Muscle layer of colon (tissue), 2 donors: ENCODE measurements around the gene LCT.
A peak's percentile ranks its signal among the peaks of the same experiment; 100 is the strongest.

ENCODE experiments used
- H3K27ac ChIP-seq: one replicate; pipeline ENCODE4 v1.7.0; 2013; ENCODE audit warnings: low read depth, mild to moderate bottlenecking, low read length, moderate library complexity
- H3K27me3 ChIP-seq, 2 donors: one replicate each; pipeline ENCODE4 v1.7.0; 2013; ENCODE audit warnings: low read length in 2 of 2, mild to moderate bottlenecking in 2 of 2; ENCODE audit not compliant: insufficient read depth in 2 of 2, control insufficient read depth in 1 of 2
- H3K36me3 ChIP-seq: one replicate; pipeline ENCODE4 v1.7.0; 2013; ENCODE audit warnings: mild to moderate bottlenecking, low read length; ENCODE audit not compliant: insufficient read depth
- H3K4me1 ChIP-seq: one replicate; pipeline ENCODE4 v1.7.0; 2013; ENCODE audit warnings: mild to moderate bottlenecking, low read length; ENCODE audit not compliant: insufficient read depth
- H3K4me3 ChIP-seq, 2 donors: one replicate each; pipeline ENCODE4 v1.7.0; 2013; ENCODE audit warnings: low read length in 2 of 2, low read depth in 1 of 2, mild to moderate bottlenecking in 1 of 2, moderate library complexity in 1 of 2
- H3K9ac ChIP-seq: one replicate; pipeline ENCODE4 v1.7.0; 2013; ENCODE audit warnings: low read length
- H3K9me3 ChIP-seq: one replicate; pipeline ENCODE4 v1.7.0; 2013; ENCODE audit warnings: mild to moderate bottlenecking, low read length
- donor health status: abdominal sarcoma.
- donor health status: Adenocarcinoma of cecum.

The LCT gene

DNA sequence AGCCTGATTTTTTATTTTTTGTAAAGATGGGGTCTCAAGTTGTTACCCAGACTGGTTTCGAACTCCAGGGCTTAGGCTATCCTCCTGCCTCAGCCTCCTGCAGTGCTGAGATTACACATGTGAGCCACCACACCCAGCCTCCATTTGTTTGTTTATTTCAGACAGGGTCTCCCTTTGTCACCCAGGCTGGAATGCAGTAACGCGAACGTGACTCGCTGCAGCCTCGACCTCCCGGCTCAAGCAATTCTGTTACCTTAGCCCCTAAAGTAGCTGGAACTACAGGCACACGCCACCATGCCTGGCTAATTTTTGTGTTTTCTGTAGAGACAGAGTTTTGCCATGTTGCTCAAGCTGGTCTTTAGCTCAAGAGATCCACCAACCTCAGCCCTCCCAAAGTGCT, 68.1 kb downstream of the LCT start:
- Histone ChIP-seq H3K4me1 (no peaks in the 10 kb centered on the region), H3K9me3 (no peaks in the 10 kb centered on the region), H3K4me3 (no peak overlapping the region), H3K9ac (no peak overlapping the region), H3K27ac (no peak overlapping the region), H3K27me3 (no peaks in the 10 kb centered on the region), H3K36me3 (peaks cover 59% of the 10 kb centered on the region)

DNA sequence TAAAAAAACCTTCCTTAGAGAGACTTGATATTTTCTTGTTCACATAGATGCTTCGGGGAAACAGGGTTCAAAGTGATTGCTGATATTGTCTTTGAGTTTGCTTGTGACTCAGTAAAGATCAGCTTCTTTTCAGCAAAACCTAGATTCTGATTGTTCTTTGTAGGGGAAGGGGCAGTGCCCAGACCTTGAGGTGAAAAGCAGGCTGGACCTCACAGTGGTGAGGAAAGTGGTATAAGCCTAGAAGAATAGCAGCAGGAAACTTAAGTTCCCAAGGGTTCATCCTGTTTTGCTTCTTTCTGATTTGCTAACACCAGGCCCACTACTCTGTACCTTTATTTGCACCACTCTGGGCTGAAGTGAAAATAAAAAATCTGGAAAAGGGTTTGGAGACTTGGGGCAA, 74.5 kb downstream of the LCT start:
- Histone ChIP-seq H3K4me3 (no peak overlapping the region), H3K36me3 (peaks cover 36% of the 10 kb centered on the region), H3K9ac (no peak overlapping the region), H3K27me3 (no peaks in the 10 kb centered on the region), H3K27ac (no peak overlapping the region), H3K9me3 (no peaks in the 10 kb centered on the region), H3K4me1 (no peaks in the 10 kb centered on the region)

DNA sequence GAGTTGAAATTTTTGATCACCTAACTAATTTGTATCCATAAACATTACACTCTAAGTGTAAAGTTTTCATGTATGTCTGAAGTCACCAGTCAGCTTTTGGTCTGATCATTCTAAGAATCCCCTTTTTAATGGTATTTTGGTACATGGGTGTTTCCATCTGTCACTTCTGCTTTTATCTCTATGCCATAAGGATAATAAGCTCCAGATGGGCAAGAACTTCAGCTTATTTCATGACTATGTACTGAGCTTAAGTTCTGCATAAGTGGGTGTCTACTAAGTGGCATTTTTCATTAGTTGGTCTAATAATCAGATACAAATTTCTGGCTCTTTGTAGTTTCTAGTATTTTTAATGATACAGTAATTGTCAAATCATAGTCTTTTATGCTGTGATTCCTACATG, 75.0 kb downstream of the LCT start:
- Histone ChIP-seq H3K4me1 (no peaks in the 10 kb centered on the region), H3K4me3 (no peak overlapping the region), H3K27me3 (no peaks in the 10 kb centered on the region), H3K9ac (no peak overlapping the region), H3K9me3 (no peaks in the 10 kb centered on the region), H3K27ac (no peak overlapping the region), H3K36me3 (peaks cover 35% of the 10 kb centered on the region)

DNA sequence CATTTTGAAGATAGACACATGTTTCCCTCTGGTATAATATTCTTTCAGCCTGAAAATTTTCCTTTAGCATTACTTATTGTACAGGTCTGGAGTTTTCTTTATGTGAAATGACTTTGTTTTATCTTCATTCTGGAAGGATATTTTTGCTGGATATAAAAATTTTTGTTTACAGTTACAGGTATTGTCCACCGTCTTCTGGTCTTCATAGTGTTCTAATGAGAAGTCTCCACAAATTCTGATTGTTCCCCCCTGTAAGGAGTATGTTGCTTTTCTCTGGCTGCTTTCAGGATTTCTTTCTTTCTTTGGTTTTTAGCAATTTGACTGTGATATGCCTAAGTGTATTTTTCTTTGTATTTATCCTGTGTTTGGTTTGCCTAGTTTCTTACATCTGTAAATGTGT, 80.3 kb downstream of the LCT start:
- Histone ChIP-seq H3K4me1 (no peaks in the 10 kb centered on the region), H3K27ac (no peak overlapping the region), H3K4me3 (no peak overlapping the region), H3K27me3 (no peaks in the 10 kb centered on the region), H3K9me3 (peaks cover 4% of the 10 kb centered on the region), H3K9ac (no peak overlapping the region), H3K36me3 (peaks cover 52% of the 10 kb centered on the region)

DNA sequence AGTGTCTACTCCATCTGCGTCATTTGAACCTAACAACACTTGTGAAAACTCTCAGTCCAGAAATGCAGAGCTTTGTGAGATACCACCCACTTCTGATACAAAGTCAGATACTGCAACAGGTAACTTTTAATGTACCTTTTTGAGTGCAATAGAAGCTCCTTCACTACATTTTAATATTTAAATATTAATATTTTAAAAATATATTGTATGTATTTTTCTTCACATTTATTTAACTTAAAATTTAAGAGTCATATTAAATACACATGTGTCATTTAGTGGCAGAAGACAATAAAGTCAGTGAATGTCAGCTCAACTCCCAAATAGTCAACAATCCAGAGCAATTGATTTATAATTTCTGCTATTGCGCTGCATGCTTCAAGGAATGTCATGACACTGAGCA, 81.4 kb downstream of the LCT start:
- Histone ChIP-seq H3K9me3 (peaks cover 4% of the 10 kb centered on the region), H3K27me3 (no peaks in the 10 kb centered on the region), H3K36me3 (peaks cover 52% of the 10 kb centered on the region), H3K9ac (no peak overlapping the region), H3K4me1 (no peaks in the 10 kb centered on the region), H3K27ac (no peak overlapping the region), H3K4me3 (no peak overlapping the region)

GRCh38 chr2:135745545-135745944, 91.4 kb downstream of the LCT start:
- Histone ChIP-seq H3K27ac (no peak overlapping the region), H3K27me3 (no peaks in the 10 kb centered on the region), H3K4me1 (peaks cover 29% of the 10 kb centered on the region), H3K9me3 (no peaks in the 10 kb centered on the region), H3K9ac (no peak overlapping the region), H3K36me3 (peaks cover 7% of the 10 kb centered on the region), H3K4me3 (no peak overlapping the region)

GRCh38 chr2:135744760-135745314, 92.1 kb downstream of the LCT start:
- H3K4me3 ChIP-seq: no peak overlapping the region
- H3K36me3 ChIP-seq: peaks cover 3% of the 10 kb centered on the region
- no peaks in the 10 kb centered on the region for H3K9me3 ChIP-seq
- H3K27ac ChIP-seq: no peak overlapping the region
- peaks cover 29% of the 10 kb centered on the region for H3K4me1 ChIP-seq
- no peak overlapping the region for H3K9ac ChIP-seq
- H3K27me3 ChIP-seq: no peaks in the 10 kb centered on the region

DNA sequence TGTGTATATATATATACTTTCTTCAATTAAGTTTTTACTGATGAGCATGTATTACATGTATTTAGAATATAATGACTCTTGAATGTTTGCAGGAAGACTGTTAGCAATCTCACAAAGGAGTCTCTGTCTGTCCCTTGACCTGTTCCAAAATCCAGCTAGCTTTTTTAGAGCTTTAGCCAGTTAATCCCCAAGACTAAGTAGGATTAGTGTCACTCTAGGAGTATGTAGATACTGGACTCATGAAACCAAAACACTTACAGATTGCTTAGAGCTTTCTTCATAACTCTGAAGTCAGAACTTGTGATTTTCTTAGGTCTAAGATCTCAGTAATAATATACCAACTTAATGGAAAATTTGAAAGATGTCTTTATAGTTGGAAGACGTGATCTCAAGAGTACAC, 93.1 kb downstream of the LCT start:
- H3K4me1 ChIP-seq: peaks cover 29% of the 10 kb centered on the region
- no peak overlapping the region for H3K27ac ChIP-seq
- no peaks in the 10 kb centered on the region for H3K9me3 ChIP-seq
- no peaks in the 10 kb centered on the region for H3K27me3 ChIP-seq
- no peak overlapping the region for H3K4me3 ChIP-seq
- H3K9ac ChIP-seq: peak overlapping the region; percentile 75
- H3K36me3 ChIP-seq: no peaks in the 10 kb centered on the region

- Histone ChIP-seq H3K9me3 (no peaks in the 10 kb centered on the region), H3K27me3 (no peaks in the 10 kb centered on the region), H3K4me1 (peaks cover 29% of the 10 kb centered on the region), H3K9ac (peak overlapping the region; percentile 75), H3K36me3 (no peaks in the 10 kb centered on the region), H3K4me3 (peak overlapping the region; percentile 60 to 90), H3K27ac (peak overlapping the region; percentile 99)
These were observed 94.6 kb downstream of the LCT start for GRCh38 chr2:135742325-135742757.

GRCh38 chr2:135741395-135742324, 95.3 kb downstream of the LCT start, which contains the start of gene UBXN4:
UBXN4 (plus strand) TSS chr2:135741855; CDS start chr2:135741930, 75 bp downstream.
- Histone ChIP-seq H3K27ac (peak within 1 kb of the TSS; percentile 99), H3K4me1 (peaks cover 29% of the 10 kb centered on the region), H3K9me3 (no peaks in the 10 kb centered on the region), H3K4me3 (peak within 1 kb of the TSS; percentile 60 to 90), H3K36me3 (no peaks in the 10 kb centered on the region), H3K27me3 (no peaks in the 10 kb centered on the region), H3K9ac (peak within 1 kb of the TSS; percentile 75)

GRCh38 chr2:135741043-135741394, 96.0 kb downstream of the LCT start:
- peaks cover 29% of the 10 kb centered on the region for H3K4me1 ChIP-seq
- no peaks in the 10 kb centered on the region for H3K27me3 ChIP-seq
- H3K36me3 ChIP-seq: no peaks in the 10 kb centered on the region
- peak overlapping the region; percentile 99 for H3K27ac ChIP-seq
- peak overlapping the region in 1 of 2 donors; percentile 60 for H3K4me3 ChIP-seq
- H3K9ac ChIP-seq: no peak overlapping the region
- H3K9me3 ChIP-seq: no peaks in the 10 kb centered on the region
